ENCODE data around the gene CD22. TPM values are rescaled to one million over a fixed set of nuclear protein-coding genes. Genes with fewer than 3 reads are reported as not detected.
"Not testable (repeated sequence)": the region's sequence is repeated elsewhere in the genome, so short reads cannot be mapped to it uniquely, and the experiment has no call there.

CD22 gene
- total RNA-seq, 1 donor from 2014 or later, result 15.8 TPM

GRCh38 chr19:35368378-35368777, 39.4 kb downstream of the CD22 start:
- intact Hi-C loops (cut with DNase I), result no loop called here
- Histone ChIP-seq H3K4me1 (no peaks in the 10 kb centered on the region), H3K9me3 (no peaks in the 10 kb centered on the region), H3K27me3 (no peaks in the 10 kb centered on the region), H3K27ac (no peak overlapping the region), H3K4me3 (no peak overlapping the region), H3K36me3 (no peaks in the 10 kb centered on the region)
- DNase-seq (no peak), ATAC-seq (no peak)
- no peak for TF ChIP-seq CTCF (IDR thresholded peaks at IDR 0.05)

GRCh38 chr19:35369522-35369921, 40.5 kb downstream of the CD22 start:
- intact Hi-C loops (cut with DNase I), result no loop called here
- H3K36me3 ChIP-seq, result no peaks in the 10 kb centered on the region
- no peaks in the 10 kb centered on the region for H3K4me1 ChIP-seq
- H3K27ac ChIP-seq, result no peak overlapping the region
- DNase-seq (no peak), ATAC-seq (no peak)
- H3K27me3 ChIP-seq, result no peaks in the 10 kb centered on the region
- H3K9me3 ChIP-seq, result no peaks in the 10 kb centered on the region
- H3K4me3 ChIP-seq, result no peak overlapping the region
- no peak for TF ChIP-seq CTCF (IDR thresholded peaks at IDR 0.05)

GRCh38 chr19:35370722-35371121, 41.7 kb downstream of the CD22 start, which contains the start of gene GPR42:
TSS of gene GPR42 (plus strand) at chr19:35371068. CDS start at chr19:35371360, 292 bp downstream.
- no peak for TF ChIP-seq CTCF (IDR thresholded peaks at IDR 0.05)
- Histone ChIP-seq H3K9me3 (no peaks in the 10 kb centered on the region), H3K27ac (no peak within 1 kb of the TSS), H3K4me1 (no peaks in the 10 kb centered on the region), H3K4me3 (no peak within 1 kb of the TSS), H3K27me3 (no peaks in the 10 kb centered on the region), H3K36me3 (no peaks in the 10 kb centered on the region)
- peak; percentile 26 for DNase-seq
- intact Hi-C loops (cut with DNase I), result no loop called here
- ATAC-seq, result no peak

- DNase-seq, result peak; percentile 11
- Histone ChIP-seq H3K27me3 (no peaks in the 10 kb centered on the region), H3K4me1 (no peaks in the 10 kb centered on the region), H3K9me3 (no peaks in the 10 kb centered on the region), H3K4me3 (no peak overlapping the region), H3K27ac (no peak overlapping the region), H3K36me3 (no peaks in the 10 kb centered on the region)
- intact Hi-C loops (cut with DNase I), result no loop called here
- ATAC-seq, result no peak
- TF ChIP-seq CTCF (IDR thresholded peaks at IDR 0.05), result no peak
These were observed 44.5 kb downstream of the CD22 start for GRCh38 chr19:35373492-35373891.

- DNase-seq; H3K9me3 ChIP-seq; ATAC-seq; H3K27me3 ChIP-seq; H3K4me1 ChIP-seq; H3K4me3 ChIP-seq; H3K27ac ChIP-seq; intact Hi-C loops (cut with DNase I); H3K36me3 ChIP-seq: not testable (repeated sequence)
These were observed 45.0 kb downstream of the CD22 start for GRCh38 chr19:35374031-35374430.

GRCh38 chr19:35375505-35376307, 46.7 kb downstream of the CD22 start:
- H3K9me3 ChIP-seq, result no peaks in the 10 kb centered on the region
- H3K4me3 ChIP-seq, result no peak overlapping the region
- H3K27me3 ChIP-seq, result no peaks in the 10 kb centered on the region
- H3K36me3 ChIP-seq, result no peaks in the 10 kb centered on the region
- H3K27ac ChIP-seq, result no peak overlapping the region
- ATAC-seq (peak; percentile 56), DNase-seq (peak; percentile 62)
- intact Hi-C loops (cut with DNase I), result no loop called here
- no peak for TF ChIP-seq CTCF (IDR thresholded peaks at IDR 0.05)
- H3K4me1 ChIP-seq, result no peaks in the 10 kb centered on the region

All from upper lobe of right lung (tissue), 1 donor.